A549 (cell line): ENCODE measurements around the gene DNAJB1.

Experiments
- CTCF ChIP-seq: fragments of >200 bp; sonication (Bioruptor Twin); formaldehyde crosslinking; IDR thresholded peaks from 3 replicates; pipeline ENCODE4 v1.5.1; 2016
- HOXB5 ChIP-seq: fragments of 250-450 bp; sonication (Bioruptor Pico); IDR thresholded peaks from 2 replicates; pipeline ENCODE4 v1.5.0; 2020; ENCODE audit warnings: mild to moderate bottlenecking, moderate library complexity

DNA sequence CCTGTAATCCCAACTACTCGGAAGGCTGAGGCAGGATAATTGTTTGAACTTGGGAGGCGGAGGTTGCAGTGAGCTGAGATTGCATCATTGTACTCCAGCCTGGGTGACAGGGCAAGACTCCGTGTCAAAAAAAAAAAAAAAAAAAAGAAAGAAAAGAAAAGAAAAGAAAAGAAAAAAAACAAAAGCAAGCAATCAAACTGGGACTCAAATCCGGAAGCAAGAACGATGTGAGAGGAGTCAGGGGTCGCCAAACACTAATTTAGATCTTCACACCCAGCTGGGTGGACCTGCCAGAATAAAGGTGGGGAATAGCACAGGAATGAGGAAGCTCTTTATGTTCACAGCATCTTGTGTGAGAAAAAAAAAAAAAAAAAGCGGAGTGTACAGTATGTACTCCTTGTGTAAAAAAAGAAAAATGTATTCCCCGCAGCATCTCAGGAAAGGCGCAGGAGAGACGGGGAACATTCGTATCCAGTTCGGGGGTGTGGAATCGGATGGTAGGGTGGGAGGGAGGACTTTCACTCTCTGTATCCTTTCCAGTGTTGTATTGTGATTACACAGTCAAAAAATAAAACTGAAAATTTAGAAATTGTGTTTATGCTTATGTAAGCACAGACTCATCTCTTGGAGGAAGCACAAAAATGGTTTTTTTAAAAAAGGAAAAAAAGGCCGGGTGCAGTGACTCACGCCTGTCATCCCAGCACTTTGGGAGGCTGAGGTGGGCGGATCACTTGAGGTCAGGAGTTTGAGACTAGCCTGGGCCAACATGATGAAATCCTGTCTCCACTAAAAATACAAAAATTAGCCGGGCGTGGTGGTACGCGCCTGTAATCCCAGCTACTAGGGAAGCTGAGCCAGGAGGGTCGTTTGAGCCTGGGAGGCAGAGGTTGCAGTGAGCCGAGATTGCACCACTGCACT is 7.6 kb downstream of the DNAJB1 start:
- TF ChIP-seq CTCF (no peak), HOXB5 (CRISPR knock-in tag) (no peak)
